SH-SY5Y (cell line): ENCODE measurements around the gene KRT10.

ENCODE experiments used
- GATA2 ChIP-seq: IDR thresholded peaks from 2 replicates; pipeline ENCODE4 v1.6.1; 2011; ENCODE audit warnings: mild to moderate bottlenecking, low read depth, low read length
- GATA3 ChIP-seq: IDR thresholded peaks from 2 replicates; pipeline ENCODE4 v1.6.1; 2011; ENCODE audit warnings: low read depth, mild to moderate bottlenecking, low read length, moderate library complexity

The KRT10 gene

DNA sequence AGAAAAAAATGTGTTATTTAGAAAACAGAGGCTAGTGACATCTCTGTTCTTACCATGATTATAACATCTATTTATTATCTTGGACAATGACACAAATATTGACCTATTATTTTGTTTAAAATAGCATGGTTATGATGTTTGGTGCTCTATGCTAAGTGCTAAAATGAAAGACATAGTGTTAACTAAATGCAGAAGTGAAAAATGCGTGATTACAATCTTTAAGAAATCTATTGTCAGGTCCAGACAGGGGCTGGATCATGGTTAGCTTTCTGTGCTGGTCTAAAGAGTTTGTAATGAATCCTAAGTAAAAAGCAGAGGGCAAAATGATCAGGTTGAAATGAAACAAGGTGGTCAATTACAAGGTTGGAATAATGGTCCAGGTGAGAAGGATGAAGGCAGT is 22.0 kb downstream of the KRT10 start:
- TF ChIP-seq GATA3 (no peak), GATA2 (no peak)

DNA sequence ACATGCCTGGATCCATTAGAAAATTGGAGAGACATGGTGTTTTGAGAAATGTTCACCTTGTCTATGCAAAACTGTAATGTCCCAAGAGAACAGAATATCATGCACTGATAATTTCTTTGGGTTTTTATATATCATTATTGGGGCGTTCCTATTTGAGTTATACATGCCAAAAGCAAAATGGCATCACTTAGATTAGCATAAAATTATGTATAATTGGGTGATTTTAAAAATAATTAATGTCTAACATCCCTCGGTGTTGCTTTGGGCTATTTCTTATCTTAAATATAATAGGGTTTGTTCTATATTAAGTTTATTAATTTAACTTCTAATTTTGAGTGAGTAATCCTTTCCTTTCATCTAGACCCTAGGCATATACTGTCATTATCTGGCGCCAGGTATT is 22.6 kb downstream of the KRT10 start, which contains the start of gene KRT28:
Gene KRT28, minus strand, starts transcription at position 101 of the 400 bp plus-strand sequence. Its CDS starts 66 bp downstream, at position 35.
- TF ChIP-seq GATA3, result no peak
- TF ChIP-seq GATA2, result no peak

DNA sequence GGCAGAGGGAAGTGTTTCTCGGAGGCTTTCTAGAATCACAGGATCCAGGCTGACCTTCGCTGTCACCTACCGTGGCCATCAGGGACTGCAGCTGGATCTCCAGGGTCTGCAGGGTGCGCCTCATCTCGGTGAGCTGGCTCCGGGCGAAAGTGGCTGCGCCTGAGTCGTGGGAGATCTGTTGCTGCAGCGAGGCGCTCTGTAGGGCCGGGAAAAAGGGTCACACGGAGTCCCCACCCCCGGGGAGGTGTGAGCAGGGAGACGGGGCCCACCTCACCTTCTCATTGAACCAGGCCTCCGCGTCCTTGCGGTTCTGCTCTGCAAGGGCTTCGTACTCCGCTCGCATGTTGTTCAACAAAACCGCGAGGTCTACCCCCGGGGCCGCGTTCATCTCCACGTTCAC is 25.6 kb downstream of the KRT10 start:
- TF ChIP-seq GATA2 (no peak), GATA3 (no peak)

DNA sequence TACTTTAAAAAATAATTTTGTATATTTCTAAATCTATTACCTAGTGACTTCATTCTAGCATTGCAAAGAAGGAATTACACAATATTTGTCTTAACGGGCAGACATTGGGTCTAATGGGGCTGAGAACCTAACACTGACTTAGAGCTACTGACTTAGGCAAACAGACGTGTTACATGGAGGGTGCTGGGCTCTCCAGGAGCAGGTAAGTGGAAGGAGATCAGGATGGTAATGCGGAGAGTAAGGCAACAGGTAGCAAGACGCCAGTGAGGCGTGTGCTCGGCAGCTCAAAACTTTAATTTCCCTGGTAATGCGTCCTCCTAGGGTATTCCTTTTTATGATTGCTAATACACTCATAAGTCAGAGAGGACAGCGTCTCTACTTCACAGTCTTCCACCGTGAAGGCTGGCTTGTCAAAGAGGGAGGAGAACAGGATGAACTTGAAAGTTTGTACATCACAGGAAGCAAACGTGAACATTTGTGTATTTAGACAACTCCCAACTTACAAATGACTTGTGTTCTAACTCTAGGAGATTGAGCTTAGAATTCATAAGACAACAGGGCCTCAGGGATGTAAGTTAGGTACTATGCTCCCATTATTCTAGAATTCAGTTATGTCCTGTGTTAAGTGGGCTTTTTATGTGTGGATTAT is 27.3 kb downstream of the KRT10 start:
- TF ChIP-seq GATA3 (no peak), GATA2 (no peak)

DNA sequence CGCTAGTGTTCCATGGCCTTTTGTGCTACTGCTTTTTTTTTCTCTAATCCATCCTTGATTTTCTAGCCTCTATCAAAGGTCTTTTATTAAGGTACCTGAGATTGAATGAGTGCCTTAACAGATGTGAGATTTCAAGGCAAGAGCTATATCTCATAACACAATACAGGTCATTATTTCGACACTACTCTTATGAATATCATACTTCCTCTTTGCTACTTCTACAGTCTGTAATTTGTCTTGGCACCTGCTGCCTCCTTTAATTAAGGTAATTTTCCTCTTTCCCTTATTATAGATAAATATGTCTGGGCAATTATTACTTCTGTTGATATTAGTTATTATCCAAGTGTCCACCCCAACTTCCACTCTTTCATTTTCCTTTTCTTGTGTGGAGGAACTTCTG is 27.9 kb downstream of the KRT10 start:
- TF ChIP-seq GATA3 (no peak), GATA2 (no peak)

DNA sequence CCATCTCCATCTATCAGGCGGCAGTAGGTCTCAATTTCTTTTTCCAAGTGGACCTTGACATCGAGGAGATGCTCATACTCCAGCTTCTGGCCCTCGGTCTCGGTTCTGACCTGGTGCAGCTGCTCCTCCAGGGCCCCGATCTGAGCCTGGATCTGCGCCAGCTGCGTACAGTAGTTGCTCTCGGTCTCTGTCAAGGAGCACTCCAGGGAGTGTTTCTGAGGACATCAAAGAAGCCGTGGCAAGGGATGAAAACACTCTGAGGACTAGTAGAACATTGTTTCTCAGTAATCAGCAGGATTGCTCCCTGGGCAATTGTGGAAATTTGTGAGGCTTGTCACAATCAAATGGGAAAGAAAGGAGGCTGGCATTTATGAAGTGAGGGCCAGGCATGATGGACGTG is 28.6 kb downstream of the KRT10 start:
- TF ChIP-seq GATA2, result no peak
- no peak for TF ChIP-seq GATA3

DNA sequence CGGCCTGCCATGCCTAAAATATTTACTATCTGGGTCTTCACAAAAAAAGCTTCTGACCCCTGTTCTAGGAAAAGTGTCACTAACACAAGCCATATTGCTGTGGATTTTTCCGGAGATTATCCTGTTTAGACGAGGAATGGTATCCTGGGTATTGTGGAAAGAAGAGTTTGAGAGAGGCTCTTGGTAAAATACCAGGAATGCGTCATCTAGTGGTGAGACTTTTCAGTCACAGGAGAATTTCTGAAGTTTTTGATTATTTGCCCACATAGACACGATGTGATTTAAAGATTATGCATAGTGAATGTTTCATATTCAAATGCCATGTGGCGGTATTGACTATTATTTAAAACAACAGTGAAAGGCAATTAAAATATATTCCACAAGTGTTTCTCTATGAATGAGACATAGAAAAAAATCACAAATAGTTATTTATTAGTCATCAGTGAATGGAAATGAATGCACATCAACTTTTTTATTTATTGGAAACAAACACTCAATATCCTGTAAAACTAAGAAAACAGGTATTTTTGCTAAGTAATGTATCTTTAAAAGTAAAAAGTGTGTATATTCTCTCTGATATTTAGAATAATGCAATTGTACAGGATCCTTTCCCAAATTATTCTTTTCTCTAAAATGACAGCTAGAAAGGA is 30.5 kb downstream of the KRT10 start:
- no peak for TF ChIP-seq GATA2
- TF ChIP-seq GATA3, result no peak

DNA sequence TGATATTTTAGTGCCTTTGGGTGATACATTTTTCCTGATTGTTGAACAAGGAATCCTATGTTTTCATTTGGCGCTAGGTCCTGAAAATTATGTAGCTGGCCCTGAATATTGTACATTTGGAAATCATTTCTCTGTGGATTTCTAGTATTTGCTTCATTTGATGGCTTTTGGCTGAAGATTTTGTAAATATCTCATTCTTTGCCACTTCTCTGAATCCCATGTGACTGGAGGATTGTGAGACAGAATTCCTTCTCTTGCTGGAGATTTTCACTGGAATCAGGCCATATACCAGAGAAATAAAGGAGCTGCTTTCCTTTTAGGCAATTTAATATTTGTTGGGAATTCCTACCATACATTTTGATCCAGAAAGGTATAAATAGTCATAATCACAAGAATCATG is 31.3 kb downstream of the KRT10 start:
- TF ChIP-seq GATA2 (no peak), GATA3 (no peak)

DNA sequence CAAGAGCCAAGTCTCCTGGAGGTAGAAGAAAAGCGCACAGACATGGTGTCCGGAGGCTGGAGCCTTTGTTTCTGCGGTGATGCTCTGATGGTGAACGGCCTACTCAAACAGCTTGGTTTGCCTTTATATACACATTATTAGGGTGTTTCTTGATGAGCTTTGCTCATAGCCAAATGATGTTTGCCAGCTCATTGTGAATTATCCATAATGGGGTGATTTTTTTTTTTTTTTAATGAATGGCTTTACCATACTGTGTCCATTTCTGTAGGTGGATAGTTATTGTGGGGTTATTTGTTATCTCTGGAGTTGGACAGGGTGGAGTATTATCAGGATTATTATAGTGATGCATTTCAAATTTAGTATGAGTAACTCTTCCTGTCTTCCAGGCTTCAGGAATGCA is 40.0 kb downstream of the KRT10 start, which contains the start of gene KRT27:
Gene KRT27, minus strand, starts transcription at position 101 of the 400 bp plus-strand sequence. Its CDS starts 57 bp downstream, at position 44.
- TF ChIP-seq GATA3, result no peak
- no peak for TF ChIP-seq GATA2

DNA sequence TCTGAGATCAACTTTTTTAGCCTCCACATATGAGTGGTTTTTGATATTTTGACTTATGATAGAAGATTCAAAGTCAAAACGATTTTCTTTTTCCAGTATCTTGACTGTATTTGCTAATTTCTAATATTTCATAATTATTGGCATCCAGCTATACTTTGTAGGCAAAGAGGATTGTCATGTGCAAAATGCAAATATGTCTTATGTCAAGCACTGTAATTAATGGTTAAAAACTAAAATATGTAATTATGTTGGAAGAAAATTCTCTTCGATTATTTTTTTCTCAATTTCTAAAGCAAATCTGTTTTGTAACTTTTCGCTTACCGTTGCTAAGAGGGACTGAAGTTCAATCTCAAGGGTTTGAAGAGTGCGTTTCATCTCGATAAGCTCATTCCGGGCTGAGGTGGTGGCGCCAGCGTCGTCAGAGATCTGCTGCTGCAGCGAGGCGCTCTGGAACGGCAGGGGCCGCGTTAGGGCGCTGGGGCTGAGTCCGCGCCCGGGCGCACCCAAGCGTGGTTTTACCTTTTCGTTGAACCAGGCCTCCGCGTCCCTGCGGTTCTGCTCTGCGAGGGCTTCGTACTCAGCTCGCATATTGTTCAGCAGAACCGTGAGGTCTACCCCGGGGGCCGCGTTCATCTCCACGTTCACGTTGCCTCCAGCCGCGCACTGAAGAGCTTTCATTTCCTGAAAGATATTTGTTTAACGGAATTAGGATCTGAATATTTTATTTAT is 43.1 kb downstream of the KRT10 start:
- TF ChIP-seq GATA2 (no peak), GATA3 (no peak)

DNA sequence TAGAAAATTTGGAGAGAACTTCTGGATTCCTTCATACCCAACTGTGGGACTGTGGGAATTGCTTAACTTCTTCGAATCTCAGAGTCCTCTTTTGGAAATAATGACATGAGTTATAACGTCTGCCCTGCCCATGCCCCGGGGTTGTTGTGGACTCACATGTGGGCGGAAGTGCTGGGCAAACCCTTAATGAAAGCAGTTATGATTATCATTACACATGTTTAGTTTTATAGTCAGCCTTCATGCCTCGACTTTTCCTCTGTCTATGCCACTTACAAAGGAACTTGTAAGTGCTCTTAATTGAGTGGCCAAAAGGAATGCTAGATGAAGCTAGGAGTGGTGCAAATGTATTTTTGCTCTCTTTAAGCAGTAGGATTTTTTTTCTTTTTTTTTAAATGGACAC is 44.0 kb downstream of the KRT10 start:
- TF ChIP-seq GATA2 (no peak), GATA3 (no peak)

DNA sequence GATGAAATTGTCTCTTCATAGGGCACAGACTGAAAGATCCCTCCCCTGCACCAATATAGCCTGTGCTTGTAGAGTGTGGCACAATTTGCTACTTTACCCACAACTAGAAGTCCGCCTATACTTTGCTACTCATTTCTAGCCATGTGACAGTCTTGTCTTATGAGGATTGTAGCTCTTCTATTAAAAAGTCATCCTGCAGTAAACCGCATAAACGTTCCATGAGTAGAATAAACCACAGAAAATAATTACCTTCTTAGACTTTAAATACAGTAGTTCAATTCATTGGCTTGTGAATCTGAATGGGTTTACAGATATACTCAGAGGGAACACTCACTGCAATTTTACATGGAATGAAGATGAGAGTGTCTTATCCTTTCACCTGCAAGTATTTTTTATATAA is 44.4 kb downstream of the KRT10 start:
- TF ChIP-seq GATA3 (no peak), GATA2 (no peak)

DNA sequence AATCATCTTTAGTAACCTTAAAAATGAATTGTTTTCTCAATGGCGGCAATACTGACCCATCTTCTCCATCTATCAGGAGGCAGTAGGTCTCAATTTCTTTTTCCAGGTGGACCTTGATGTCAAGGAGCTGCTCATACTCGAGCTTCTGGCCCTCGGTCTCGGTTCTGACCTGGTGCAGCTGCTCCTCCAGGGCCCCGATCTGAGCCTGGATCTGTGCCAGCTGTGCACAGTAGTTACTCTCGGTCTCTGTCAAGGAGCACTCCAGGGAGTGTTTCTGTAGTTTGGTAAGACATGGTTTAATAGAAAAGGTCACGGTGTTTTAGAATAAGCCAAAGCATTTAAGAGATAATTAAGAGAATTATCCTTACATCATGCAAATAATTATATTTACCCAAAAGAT is 45.0 kb downstream of the KRT10 start:
- TF ChIP-seq GATA3, result no peak
- no peak for TF ChIP-seq GATA2

DNA sequence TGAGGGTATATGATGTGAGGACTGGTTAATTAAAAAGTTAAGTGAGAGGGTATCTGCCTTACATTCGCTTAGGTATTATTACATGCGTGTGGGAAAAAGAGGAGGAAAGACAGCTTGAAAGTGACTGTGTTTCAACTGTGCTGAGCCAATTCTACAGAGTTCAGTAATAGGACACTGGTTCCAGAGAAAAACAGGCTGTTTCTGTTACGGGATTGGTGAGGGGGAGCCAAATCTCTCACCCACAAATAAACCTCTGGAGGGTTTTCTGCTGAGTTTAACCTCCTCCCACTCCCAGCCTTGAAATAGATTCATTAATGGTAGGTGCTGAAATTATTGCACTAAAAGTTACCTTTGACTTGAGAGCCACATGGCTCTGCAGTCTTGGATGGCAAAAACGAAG is 46.5 kb downstream of the KRT10 start:
- no peak for TF ChIP-seq GATA2
- TF ChIP-seq GATA3, result no peak

DNA sequence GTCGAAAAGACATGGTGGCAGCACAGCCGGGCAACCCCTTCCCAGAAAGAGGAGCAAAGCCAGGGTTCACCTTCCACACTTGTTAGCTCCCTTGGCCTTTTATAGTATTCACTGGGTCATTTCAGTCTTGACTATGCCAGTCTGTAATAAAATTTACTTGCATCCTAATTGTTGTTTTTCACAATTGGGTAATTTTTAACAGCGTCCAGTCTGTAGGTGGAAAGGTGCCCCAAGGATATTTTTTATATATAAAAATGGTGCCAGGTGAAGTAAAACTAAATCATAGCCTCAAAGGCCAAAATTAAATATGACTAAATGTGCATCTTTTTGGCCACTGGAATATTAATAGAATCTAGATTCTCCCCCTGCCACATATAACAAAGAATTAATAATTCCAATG is 50.3 kb downstream of the KRT10 start, which contains the start of gene KRT26:
Gene KRT26, minus strand, starts transcription at position 101 of the 400 bp plus-strand sequence. Its CDS starts 88 bp downstream, at position 13.
- no peak for TF ChIP-seq GATA3
- no peak for TF ChIP-seq GATA2
